T-helper 22 cell (primary cell): Measurements from ENCODE around the gene RNF180.
"Not testable (repeated sequence)": the region's sequence is repeated elsewhere in the genome, so short reads cannot be mapped to it uniquely, and the experiment has no call there.

Experiments
- DNase-seq: peaks from one replicate; pipeline ENCODE4 v3.0.0-alpha.2; 2020; ENCODE audit warnings: low read depth

RNF180 gene

DNA sequence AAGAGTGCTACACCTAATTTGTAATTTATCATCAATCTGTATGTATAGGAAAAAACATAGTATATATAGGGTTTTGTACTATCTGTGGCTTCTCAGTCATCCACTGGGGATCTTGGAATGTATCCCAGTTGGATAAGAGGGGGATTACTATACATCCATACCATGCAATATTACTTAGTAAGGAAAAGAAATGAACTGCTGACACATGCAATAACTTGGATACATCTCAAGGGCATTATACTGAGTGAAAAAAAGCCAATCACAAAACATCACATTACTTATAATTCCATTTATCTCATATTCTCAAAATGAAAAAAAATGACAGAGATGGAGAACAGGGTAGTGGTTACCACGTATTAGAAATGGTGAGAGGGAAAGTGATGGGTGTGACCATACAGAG is 231.9 kb downstream of the RNF180 start:
- DNase-seq, result no peak

DNA sequence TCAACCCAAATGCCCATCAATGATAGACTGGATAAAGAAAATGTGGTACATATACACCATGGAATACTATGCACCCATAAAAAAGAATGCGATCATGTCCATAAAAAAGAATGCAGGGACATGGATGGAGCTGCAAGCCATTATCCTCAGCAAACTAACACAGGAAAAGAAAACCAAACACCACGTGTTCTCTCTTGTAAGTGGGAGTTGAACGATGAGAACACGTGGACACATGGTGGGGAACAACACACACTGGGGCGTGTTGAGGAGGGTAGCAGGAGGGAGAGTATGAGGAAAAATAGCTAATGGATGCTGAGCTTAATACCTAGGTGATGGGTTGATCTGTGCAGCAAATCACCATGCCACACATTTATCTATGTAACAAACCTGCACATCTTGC is 233.1 kb downstream of the RNF180 start:
- not testable (repeated sequence) for DNase-seq

DNA sequence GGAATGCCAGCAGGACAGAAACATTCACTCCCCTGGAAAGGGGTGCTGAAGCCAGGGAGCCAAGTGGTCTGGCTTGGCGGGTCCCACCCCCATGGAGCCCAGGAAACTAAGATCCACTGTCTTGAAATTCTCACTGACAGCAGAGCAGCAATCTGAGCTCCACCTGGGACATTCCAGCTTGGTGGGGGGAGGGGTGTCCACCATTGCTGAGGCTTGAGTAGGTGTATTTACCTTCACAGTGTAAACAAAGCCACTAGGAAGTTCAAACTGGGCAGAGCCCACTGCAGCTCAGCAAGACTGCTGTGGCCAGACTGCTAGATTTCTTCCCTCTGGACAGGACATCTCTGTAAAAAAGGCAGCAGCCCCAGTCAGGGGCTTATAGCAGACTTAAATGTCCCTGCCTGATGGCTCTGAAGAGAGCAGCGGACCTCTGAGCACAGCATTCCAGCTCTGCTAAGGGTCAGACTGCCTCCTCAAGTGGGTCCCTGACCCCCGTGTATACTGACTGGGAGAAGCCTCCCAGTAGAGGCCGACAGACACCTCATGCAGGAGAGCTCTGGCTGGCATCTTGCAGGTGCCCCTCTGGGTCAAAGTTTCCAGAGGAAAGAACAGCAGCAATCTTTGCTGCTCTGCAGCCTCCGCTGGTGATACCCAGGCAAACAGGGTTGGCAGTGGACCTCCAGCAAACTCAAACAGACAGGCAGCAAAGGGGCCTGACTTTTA is 241.6 kb downstream of the RNF180 start:
- not testable (repeated sequence) for DNase-seq

DNA sequence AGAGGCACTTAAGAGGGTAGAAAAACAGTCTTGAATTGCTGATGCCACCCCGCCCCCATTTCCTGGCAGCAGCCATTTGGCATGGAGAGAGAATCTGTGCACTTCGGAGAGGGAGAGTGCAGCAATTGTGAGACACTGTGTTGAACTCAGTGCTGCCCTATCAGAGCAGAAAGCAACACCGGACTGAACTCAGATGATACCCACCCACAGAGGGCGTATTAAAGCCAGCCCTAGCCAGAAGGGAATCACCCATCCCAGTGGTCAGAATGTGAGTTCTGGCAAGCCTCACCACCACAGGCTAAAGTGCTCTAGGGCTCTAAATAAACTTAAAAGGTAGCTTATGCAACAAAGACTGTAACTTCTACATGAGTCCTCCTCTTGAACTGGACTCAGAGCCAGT is 251.7 kb downstream of the RNF180 start:
- DNase-seq, result no peak

DNA sequence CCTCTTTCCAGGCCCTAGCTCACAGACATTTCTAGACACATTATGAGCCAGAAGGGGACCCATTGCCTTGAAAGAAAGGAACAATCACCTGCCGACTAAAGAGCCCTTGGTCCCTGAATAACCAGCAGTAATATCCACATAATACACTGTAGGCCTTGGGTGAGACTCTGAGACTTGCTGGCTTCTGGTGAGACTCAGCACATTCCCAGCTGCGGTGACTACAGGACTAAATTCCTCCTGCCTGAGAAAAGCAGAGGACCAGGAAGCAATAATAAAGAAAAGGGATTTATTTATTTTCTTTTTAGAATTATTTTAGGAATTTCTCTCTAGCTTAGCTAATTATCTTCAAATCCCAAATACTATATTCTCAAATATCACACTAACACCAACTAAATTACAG is 252.4 kb downstream of the RNF180 start:
- no peak for DNase-seq
